ENCODE results near the gene ZNF283. TPM values are rescaled to one million over a fixed set of nuclear protein-coding genes. Genes with fewer than 3 reads are reported as not detected.

Gene ZNF283
- total and polyA plus RNA-seq, 2 donors (not counting 1 experiment from before 2014, with no cell fraction given), result 2.1 to 20.8 TPM

DNA sequence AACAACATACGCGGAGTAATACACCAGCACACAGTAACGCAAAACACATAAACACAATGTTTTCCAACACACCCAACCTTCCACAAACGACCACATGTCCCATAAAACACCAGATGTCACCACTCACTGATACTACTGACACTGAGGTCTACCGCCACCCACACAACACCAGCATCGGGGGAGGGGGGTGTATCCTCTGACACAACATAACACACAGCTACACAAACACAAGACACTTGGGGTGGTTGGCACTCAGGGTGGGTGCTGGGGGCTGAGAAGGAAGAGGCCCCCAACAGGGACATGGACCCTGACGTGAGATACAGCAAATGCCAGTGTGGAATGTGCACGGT is 44.8 kb upstream of the ZNF283 start:
- peak overlapping the region; percentile 78 for H3K9ac ChIP-seq (ENCODE audit: low read length)
- DNase-seq (no peak), ATAC-seq (ENCODE audit: low read depth) (no peak)
- no peak overlapping the region for H2AFZ ChIP-seq (ENCODE audit: insufficient read depth, low read depth, low read length, poor library complexity, severe bottlenecking)
- H3K27ac Mint-ChIP-seq, result peak overlapping the region; percentile 99
- peaks cover 41% of the 10 kb centered on the region for H3K79me2 ChIP-seq (ENCODE audit: control insufficient read depth, insufficient read depth, low read length)
- H3K4me2 ChIP-seq (replicated peaks; ENCODE audit: low read depth, low read length, poor library complexity, severe bottlenecking), result peak overlapping the region; percentile 85
- H3K36me3 ChIP-seq (replicated peaks in 1 of 2; ENCODE audit: control extremely low read depth in 1 of 2, control insufficient read depth in 1 of 2, extremely low read depth in 1 of 2, insufficient read depth in 2 of 2, low read length in 1 of 2), result no peaks in the 10 kb centered on the region
- WGBS (ENCODE audit: insufficient coverage), result 55% methylated on average over 4 of the region's 8 CpGs
- H3K4me1 ChIP-seq (ENCODE audit: control insufficient read depth in 2 of 2, insufficient read depth in 2 of 2, low read length in 2 of 2), result peaks cover 61 to 80% of the 10 kb centered on the region in 2 donors
- no peaks in the 10 kb centered on the region for H3K9me3 ChIP-seq (ENCODE audit: control extremely low read depth in 1 of 3, control insufficient read depth in 2 of 3, insufficient read depth in 1 of 3, low read length in 2 of 3)
- CTCF ChIA-PET, result interaction anchor here (9.0 to 11.3 kb wide), 2 partner anchors 18 to 37 kb away, joined by 204 to 237 read pairs; no protein-coding TSS in a partner anchor
- H3K4me1 Mint-ChIP-seq, result peaks cover 76% of the 10 kb centered on the region
- POLR2A ChIA-PET, result interaction anchor here (6.9 to 9.3 kb wide), 2 partner anchors 16 to 29 kb away, joined by 75 to 89 read pairs; partner anchors contain the start of gene SMG9
- peak overlapping the region; percentile 93 for H3K4me3 Mint-ChIP-seq
- peak overlapping the region in 4 of 5 experiments; percentile 65 to 74 (median 66) for H3K4me3 ChIP-seq (ENCODE audit: control extremely low read depth in 1 of 5, extremely low read depth in 1 of 5, insufficient read depth in 1 of 5, low read depth in 2 of 5, low read length in 4 of 5)
- H3K9me3 Mint-ChIP-seq (ENCODE audit: insufficient read depth), result no peaks in the 10 kb centered on the region
- intact Hi-C loops (cut with micrococcal nuclease), result loop anchor here (1.0 to 10.0 kb wide), 2 partner anchors 207 to 337 kb away; partner anchors contain the start of genes PINLYP and XRCC1
- no peaks in the 10 kb centered on the region for H3K27me3 Mint-ChIP-seq
- H3K27me3 ChIP-seq (replicated peaks in 1 of 4; ENCODE audit: control extremely low read depth in 1 of 4, control insufficient read depth in 3 of 4, insufficient read depth in 4 of 4, low read length in 3 of 4), result no peaks in the 10 kb centered on the region
- H4K20me1 ChIP-seq (ENCODE audit: control insufficient read depth, insufficient read depth, low read length, poor library complexity, severe bottlenecking), result peaks cover 7% of the 10 kb centered on the region
- TF ChIP-seq EZH2 (IDR thresholded peaks at IDR 0.05; ENCODE audit: borderline replicate concordance, insufficient read depth, low read depth, low read length, poor library complexity, severe bottlenecking), result no peak
- TF ChIP-seq, protein P1, sequence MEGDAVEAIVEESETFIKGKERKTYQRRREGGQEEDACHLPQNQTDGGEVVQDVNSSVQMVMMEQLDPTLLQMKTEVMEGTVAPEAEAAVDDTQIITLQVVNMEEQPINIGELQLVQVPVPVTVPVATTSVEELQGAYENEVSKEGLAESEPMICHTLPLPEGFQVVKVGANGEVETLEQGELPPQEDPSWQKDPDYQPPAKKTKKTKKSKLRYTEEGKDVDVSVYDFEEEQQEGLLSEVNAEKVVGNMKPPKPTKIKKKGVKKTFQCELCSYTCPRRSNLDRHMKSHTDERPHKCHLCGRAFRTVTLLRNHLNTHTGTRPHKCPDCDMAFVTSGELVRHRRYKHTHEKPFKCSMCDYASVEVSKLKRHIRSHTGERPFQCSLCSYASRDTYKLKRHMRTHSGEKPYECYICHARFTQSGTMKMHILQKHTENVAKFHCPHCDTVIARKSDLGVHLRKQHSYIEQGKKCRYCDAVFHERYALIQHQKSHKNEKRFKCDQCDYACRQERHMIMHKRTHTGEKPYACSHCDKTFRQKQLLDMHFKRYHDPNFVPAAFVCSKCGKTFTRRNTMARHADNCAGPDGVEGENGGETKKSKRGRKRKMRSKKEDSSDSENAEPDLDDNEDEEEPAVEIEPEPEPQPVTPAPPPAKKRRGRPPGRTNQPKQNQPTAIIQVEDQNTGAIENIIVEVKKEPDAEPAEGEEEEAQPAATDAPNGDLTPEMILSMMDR (IDR thresholded peaks at IDR 0.05), result no peak
- peak overlapping the region; percentile 73 to 85 for H3K27ac ChIP-seq (ENCODE audit: low read length in 2 of 2)

- TF ChIP-seq, protein P1 (IDR thresholded peaks at IDR 0.05), result no peak
- TF ChIP-seq EZH2 (IDR thresholded peaks at IDR 0.05; ENCODE audit: borderline replicate concordance, insufficient read depth, low read depth, low read length, poor library complexity, severe bottlenecking), result no peak
- no peaks in the 10 kb centered on the region for H3K9me3 ChIP-seq (ENCODE audit: control extremely low read depth in 1 of 3, control insufficient read depth in 2 of 3, insufficient read depth in 1 of 3, low read length in 2 of 3)
- POLR2A ChIA-PET, result interaction anchor here (9.3 kb wide), 1 partner anchor 30 kb away, joined by 89 read pairs; the partner anchor contains the start of gene SMG9
- H3K9ac ChIP-seq (ENCODE audit: low read length), result peak overlapping the region; percentile 78
- peaks cover 56 to 75% of the 10 kb centered on the region in 2 donors for H3K4me1 ChIP-seq (ENCODE audit: control insufficient read depth in 2 of 2, insufficient read depth in 2 of 2, low read length in 2 of 2)
- 48% methylated on average over 20 of the region's 24 CpGs for WGBS (ENCODE audit: insufficient coverage)
- CTCF ChIA-PET, result interaction anchor here (9.0 to 11.3 kb wide), 2 partner anchors 19 to 38 kb away, joined by 204 to 237 read pairs; no protein-coding TSS in a partner anchor
- peak overlapping the region in 4 of 5 experiments; percentile 65 to 74 (median 66) for H3K4me3 ChIP-seq (ENCODE audit: control extremely low read depth in 1 of 5, extremely low read depth in 1 of 5, insufficient read depth in 1 of 5, low read depth in 2 of 5, low read length in 4 of 5)
- ATAC-seq (ENCODE audit: low read depth) (peak; percentile 50), DNase-seq (peak; percentile 71)
- Mint-ChIP-seq H3K27me3 (no peaks in the 10 kb centered on the region), H3K4me3 (peak overlapping the region; percentile 93), H3K27ac (peak overlapping the region; percentile 99), H3K9me3 (ENCODE audit: insufficient read depth) (no peaks in the 10 kb centered on the region), H3K4me1 (peaks cover 71% of the 10 kb centered on the region)
- H2AFZ ChIP-seq (ENCODE audit: insufficient read depth, low read depth, low read length, poor library complexity, severe bottlenecking), result no peak overlapping the region
- H3K36me3 ChIP-seq (replicated peaks in 1 of 2; ENCODE audit: control extremely low read depth in 1 of 2, control insufficient read depth in 1 of 2, extremely low read depth in 1 of 2, insufficient read depth in 2 of 2, low read length in 1 of 2), result no peaks in the 10 kb centered on the region
- no peaks in the 10 kb centered on the region for H3K27me3 ChIP-seq (replicated peaks in 1 of 4; ENCODE audit: control extremely low read depth in 1 of 4, control insufficient read depth in 3 of 4, insufficient read depth in 4 of 4, low read length in 3 of 4)
- H3K27ac ChIP-seq (ENCODE audit: low read length in 2 of 2), result peak overlapping the region; percentile 73 to 85
- H3K4me2 ChIP-seq (replicated peaks; ENCODE audit: low read depth, low read length, poor library complexity, severe bottlenecking), result peak overlapping the region; percentile 85
- intact Hi-C loops (cut with micrococcal nuclease), result loop anchor here (1.0 to 10.0 kb wide), 2 partner anchors 207 to 338 kb away; partner anchors contain the start of genes PINLYP and XRCC1
- H4K20me1 ChIP-seq (ENCODE audit: control insufficient read depth, insufficient read depth, low read length, poor library complexity, severe bottlenecking), result peaks cover 3% of the 10 kb centered on the region
- H3K79me2 ChIP-seq (ENCODE audit: control insufficient read depth, insufficient read depth, low read length), result peaks cover 37% of the 10 kb centered on the region
These were observed 44.4 kb upstream of the ZNF283 start for GRCh38 chr19:43782689-43783231.
